Measurements from ENCODE around the gene AHI1. TPM values are rescaled to one million over a fixed set of nuclear protein-coding genes. Genes with fewer than 3 reads are reported as not detected.

The AHI1 gene
- total RNA-seq, 1 donor from 2014 or later, result 9.3 TPM

DNA sequence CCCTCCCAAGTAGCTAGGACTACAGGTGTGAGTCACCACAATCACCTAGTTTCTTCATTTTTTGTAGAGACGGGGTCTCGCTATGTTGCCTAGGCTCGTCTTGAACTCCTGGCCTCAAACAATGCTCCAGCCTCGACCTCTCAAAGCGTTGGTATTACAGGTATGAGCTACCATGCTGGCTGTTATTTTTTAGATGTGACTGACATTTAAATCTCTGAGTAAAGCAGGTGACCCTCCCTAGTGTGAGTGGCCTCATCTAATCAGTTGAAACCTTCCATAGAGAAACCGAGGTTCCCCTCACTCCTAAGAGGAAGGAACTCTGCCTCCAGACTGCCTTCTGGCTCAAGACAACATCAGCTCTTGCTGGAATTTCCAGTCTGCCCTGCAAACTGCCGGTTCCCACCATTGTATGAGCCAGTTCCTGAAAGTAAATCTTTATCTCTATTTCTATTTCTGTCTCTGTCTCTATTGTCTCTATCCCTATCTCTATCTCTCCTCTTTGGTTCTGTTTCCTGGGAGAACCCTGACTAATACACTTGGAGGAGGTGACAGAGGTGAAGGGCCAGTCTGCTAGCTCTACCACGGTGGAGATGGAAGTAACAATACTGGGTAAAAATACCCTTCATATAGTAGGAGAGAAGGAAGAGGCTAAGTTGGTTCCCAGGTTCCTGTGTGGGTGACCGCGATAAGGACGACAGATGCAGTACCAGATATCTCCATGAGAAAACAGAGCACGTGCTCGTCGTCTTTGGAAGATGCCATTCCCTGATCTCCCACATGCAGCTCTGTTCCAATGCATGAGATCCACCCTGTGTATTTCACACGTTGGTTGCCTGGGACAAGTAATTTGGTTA, 235.4 kb downstream of the AHI1 start:
- H3K4me3 ChIP-seq, result no peak overlapping the region
- H3K27me3 ChIP-seq (ENCODE audit: low read depth), result peaks cover 42% of the 10 kb centered on the region
- no peak overlapping the region for H3K27ac ChIP-seq (replicated peaks)
- no peaks in the 10 kb centered on the region for H3K9me3 ChIP-seq (replicated peaks)
- intact Hi-C loops (cut with micrococcal nuclease), result no loop called here
- no peak for TF ChIP-seq CTCF (IDR thresholded peaks at IDR 0.05; ENCODE audit: borderline replicate concordance)
- H3K4me1 ChIP-seq, result no peaks in the 10 kb centered on the region
- H3K36me3 ChIP-seq, result no peaks in the 10 kb centered on the region
- no peak for DNase-seq

GRCh38 chr6:135260612-135261011, 236.9 kb downstream of the AHI1 start:
- no peak overlapping the region for H3K27ac ChIP-seq (replicated peaks)
- H3K4me1 ChIP-seq, result no peaks in the 10 kb centered on the region
- TF ChIP-seq CTCF (IDR thresholded peaks at IDR 0.05; ENCODE audit: borderline replicate concordance), result no peak
- H3K27me3 ChIP-seq (ENCODE audit: low read depth), result peaks cover 49% of the 10 kb centered on the region
- no peaks in the 10 kb centered on the region for H3K9me3 ChIP-seq (replicated peaks)
- no peaks in the 10 kb centered on the region for H3K36me3 ChIP-seq
- DNase-seq, result no peak
- no peak overlapping the region for H3K4me3 ChIP-seq
- intact Hi-C loops (cut with micrococcal nuclease), result no loop called here

DNA sequence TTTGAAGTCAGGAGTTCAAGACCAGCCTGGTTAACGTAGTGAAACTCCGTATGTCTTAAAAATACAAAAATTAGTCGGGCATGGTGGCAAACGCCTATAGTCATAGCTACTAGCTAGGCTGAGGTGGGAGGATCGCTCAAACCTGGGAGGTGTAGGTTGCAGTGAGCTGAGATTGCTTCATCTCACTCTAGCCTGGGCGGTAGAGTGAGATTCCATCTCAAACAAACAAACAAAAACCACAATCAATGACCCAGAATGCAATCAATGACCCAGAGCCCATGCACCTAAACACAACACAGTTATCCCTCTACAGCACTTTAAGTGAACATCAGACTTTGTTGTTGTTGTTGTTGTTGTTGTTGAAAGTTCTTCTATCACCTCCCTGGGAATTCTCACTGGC, 238.6 kb downstream of the AHI1 start:
- Histone ChIP-seq H3K36me3 (no peaks in the 10 kb centered on the region), H3K4me1 (no peaks in the 10 kb centered on the region), H3K9me3 (replicated peaks) (no peaks in the 10 kb centered on the region), H3K4me3 (no peak overlapping the region), H3K27me3 (ENCODE audit: low read depth) (peaks cover 58% of the 10 kb centered on the region), H3K27ac (replicated peaks) (no peak overlapping the region)
- intact Hi-C loops (cut with micrococcal nuclease), result no loop called here
- TF ChIP-seq CTCF (IDR thresholded peaks at IDR 0.05; ENCODE audit: borderline replicate concordance), result no peak
- no peak for DNase-seq

DNA sequence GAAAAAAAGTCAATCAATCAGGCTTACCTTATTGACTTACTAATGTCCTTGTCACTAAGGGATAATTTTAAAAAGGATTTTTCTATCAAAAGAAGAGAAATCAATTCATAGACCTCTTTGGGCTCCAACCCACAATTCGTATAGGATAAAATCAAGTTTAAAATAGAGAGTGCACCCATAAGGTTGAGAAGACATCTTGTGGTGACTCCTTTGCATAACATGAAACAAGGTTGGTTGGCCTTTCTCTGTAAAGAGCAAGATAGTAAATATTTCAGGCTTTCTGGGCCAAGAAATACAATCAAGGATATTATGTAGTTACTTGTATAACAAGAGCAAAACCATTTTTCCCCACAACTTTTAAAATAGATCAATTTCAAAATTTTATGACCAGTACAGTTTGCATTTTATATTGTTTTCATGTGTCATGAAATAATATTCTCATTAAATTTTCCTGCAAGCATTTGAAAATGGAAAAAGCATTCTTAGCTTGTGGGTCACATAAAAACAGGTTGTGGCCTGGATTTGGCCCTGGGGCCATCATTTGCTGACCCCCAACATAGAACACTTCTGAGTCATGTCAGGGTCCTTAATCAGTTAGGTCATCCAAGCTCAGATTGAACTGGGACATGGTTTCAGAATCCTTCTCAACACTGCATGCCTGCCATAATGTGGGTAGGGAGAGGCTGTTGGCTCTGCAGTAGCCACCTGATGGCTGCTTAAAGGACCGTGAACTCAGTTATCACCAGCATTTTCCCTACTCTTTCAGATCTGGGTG, 239.7 kb downstream of the AHI1 start:
- intact Hi-C loops (cut with micrococcal nuclease), result no loop called here
- no peak for DNase-seq
- Histone ChIP-seq H3K27ac (replicated peaks) (no peak overlapping the region), H3K9me3 (replicated peaks) (no peaks in the 10 kb centered on the region), H3K4me3 (no peak overlapping the region), H3K27me3 (ENCODE audit: low read depth) (peaks cover 57% of the 10 kb centered on the region), H3K4me1 (no peaks in the 10 kb centered on the region), H3K36me3 (no peaks in the 10 kb centered on the region)
- no peak for TF ChIP-seq CTCF (IDR thresholded peaks at IDR 0.05; ENCODE audit: borderline replicate concordance)

DNA sequence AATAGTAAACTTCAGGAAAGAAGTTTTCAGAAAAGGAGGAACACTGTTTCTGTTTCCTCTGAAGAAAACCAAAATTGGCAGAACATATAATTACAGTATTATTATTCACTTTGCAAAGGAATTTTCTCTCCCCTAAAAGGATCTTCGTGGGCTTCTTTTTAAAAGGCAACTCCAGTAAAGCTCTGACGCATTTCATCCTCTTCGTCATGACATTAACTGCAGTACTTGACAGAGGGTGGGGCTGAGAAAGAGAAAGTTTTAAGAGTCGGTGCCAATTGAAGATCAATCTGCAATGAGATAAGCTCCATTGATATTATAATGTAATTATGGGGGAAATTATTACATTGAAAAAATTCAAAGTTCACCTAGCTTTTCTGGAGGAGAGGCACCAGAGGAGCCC, 240.7 kb downstream of the AHI1 start:
- intact Hi-C loops (cut with micrococcal nuclease), result no loop called here

More for the DNA sequence above, 240.7 kb downstream of the AHI1 start:
- no peak for DNase-seq
- no peaks in the 10 kb centered on the region for H3K4me1 ChIP-seq
- H3K4me3 ChIP-seq, result no peak overlapping the region
- H3K9me3 ChIP-seq (replicated peaks), result no peaks in the 10 kb centered on the region
- no peak overlapping the region for H3K27ac ChIP-seq (replicated peaks)
- no peak for TF ChIP-seq CTCF (IDR thresholded peaks at IDR 0.05; ENCODE audit: borderline replicate concordance)
- H3K27me3 ChIP-seq (ENCODE audit: low read depth), result peaks cover 50% of the 10 kb centered on the region
- no peaks in the 10 kb centered on the region for H3K36me3 ChIP-seq

All from left ventricle myocardium inferior (tissue), 1 donor.